Transverse colon (tissue), 3 donors: ENCODE measurements around the gene SLC25A25.

Experiments used
- POLR2A ChIP-seq: fragments of 450-650 bp; IDR thresholded peaks from one replicate; pipeline ENCODE4 v1.6.1; 2016; ENCODE audit warnings: antibody characterized with exemption, mild to moderate bottlenecking, moderate library complexity
- TF ChIP-seq, protein P1 (sequence below), 5 experiments: fragments of 200-600 bp in 3 of 5; fragments of 450-650 bp in 2 of 5; sonication (generic) in 3 of 5; IDR thresholded peaks; 1 replicate in 2 of 5; 2 replicates in 3 of 5; pipeline ENCODE4 v1.5.1; 2016 to 2017; ENCODE audit warnings: antibody characterized with exemption in 5 of 5, inconsistent platforms in 3 of 5, mild to moderate bottlenecking in 2 of 5, moderate library complexity in 1 of 5

- TF ChIP-seq POLR2A, result peak; percentile 12
- TF ChIP-seq, protein P1, sequence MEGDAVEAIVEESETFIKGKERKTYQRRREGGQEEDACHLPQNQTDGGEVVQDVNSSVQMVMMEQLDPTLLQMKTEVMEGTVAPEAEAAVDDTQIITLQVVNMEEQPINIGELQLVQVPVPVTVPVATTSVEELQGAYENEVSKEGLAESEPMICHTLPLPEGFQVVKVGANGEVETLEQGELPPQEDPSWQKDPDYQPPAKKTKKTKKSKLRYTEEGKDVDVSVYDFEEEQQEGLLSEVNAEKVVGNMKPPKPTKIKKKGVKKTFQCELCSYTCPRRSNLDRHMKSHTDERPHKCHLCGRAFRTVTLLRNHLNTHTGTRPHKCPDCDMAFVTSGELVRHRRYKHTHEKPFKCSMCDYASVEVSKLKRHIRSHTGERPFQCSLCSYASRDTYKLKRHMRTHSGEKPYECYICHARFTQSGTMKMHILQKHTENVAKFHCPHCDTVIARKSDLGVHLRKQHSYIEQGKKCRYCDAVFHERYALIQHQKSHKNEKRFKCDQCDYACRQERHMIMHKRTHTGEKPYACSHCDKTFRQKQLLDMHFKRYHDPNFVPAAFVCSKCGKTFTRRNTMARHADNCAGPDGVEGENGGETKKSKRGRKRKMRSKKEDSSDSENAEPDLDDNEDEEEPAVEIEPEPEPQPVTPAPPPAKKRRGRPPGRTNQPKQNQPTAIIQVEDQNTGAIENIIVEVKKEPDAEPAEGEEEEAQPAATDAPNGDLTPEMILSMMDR (IDR thresholded peaks at IDR 0.05), result no peak
Measured at GRCh38 chr9:128102861-128103588, 35.0 kb downstream of the SLC25A25 start.
